Right ventricle myocardium superior (tissue), 1 donor: ENCODE measurements around the gene BCKDK. TPM values are rescaled to one million over a fixed set of nuclear protein-coding genes. Genes with fewer than 3 reads are reported as not detected.
"Not testable (repeated sequence)": the region's sequence is repeated elsewhere in the genome, so short reads cannot be mapped to it uniquely, and the experiment has no call there.

ENCODE experiments used
- ATAC-seq: fragments of 200-7000 bp; cut with Tn5 transposase; one replicate; pipeline ENCODE4 v1.9.1; 2020; ENCODE audit warnings: mild to moderate bottlenecking; ENCODE audit not compliant: poor library complexity
- DNase-seq: peaks from one replicate; pipeline ENCODE4 v3.0.0-alpha.2; 2020
- intact Hi-C: fragments of 100-400 bp; cut with DNase I; formaldehyde crosslinking; loops from one replicate; pipeline ENCODE4 v1.11.2; 2022
- total RNA-seq: library from RNA; stranded (reverse); fragmentation: NEBNext Ultra II Directional; extraction: Animal tissue kit (Norgen Biotek cat#: 25700); gene quantifications from one replicate; pipeline ENCODE4 v1.2.1, GENCODE V29; 2021
- donor health status: DM: no; HTN: yes; CAD: no; lungs with severe emphysema.

The BCKDK gene
- total RNA-seq, 1 donor from 2014 or later = 84.3 TPM

DNA sequence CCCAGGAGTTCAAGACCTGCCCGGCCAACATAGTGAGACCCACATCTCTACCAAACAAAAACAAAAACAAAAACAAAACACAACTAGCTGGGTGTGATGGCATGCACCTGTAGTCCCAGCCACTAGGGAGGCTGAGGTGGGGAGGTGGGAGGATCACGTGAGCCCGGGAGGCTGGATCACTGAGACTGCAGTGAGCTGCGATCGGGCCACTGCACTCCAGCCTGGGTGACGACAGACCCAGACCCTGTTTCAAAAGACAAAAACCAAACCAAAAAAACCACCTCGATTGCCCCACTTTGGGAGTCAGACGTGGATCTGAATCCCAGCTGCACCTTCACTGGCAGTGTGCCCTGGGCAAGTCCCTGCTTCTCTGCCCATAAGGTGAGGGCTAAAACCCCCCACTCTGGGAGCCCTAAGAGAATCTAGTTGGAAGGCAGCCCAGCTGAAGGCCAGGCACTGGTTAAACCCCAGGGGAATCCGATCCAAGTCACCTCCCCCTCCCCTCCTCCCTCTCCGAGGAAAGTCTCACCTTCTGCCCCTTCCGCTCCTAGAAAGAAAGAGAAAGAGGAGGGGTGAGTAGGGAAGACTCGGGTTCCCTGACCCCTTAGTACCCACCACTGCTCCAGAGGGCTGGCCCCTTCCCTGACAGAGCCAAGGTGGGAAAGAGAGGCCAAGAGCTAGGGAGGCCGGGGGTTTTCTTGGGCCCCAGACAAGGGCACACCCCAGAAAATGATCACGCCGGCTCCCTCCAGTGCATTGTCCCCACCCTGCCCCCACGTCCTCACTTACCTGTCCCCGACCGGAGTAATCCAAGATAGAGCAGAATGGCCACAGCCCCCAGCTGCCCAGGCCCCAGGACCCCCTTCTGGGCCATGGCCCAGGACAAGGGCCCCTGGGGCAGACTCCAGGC is 26.7 kb downstream of the BCKDK start:
- intact Hi-C loops = no loop called here
- no peak for ATAC-seq
- no peak for DNase-seq

DNA sequence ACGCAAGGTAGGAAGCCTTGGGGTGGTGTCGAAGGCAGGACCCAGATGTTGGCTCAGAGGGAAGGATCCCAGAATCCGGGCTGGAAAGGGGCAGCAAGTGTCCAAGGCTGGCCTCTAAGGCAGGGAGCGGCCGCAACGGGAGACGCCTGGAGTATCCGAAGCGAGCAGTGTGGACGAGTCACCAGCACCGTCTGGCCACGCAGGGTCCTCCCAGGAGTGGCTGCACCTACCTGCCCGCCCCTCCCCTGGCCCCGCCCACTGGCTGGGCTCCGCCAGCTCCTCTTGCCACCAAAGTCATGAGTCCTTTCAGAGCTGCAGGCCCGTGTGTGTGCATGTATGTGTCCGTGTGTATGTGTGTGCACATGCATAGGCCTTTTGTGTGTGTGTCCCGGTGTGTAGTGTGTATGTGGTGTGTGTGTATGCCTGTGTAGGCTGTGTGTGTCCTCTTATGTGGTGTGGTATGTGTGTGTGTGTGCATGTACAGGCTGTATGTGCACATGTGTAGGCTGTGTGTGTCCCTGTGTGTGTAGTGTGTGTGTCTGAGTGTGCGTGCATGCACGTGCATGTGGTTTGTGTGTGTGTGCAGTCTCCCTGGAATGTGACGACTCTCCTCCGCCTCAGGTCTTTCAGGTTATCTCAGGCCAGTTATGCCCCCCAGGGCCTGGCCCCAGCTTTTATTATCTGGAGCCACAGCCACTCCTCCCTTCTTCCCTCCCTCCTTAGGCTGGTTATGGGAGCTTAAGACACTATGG is 27.5 kb downstream of the BCKDK start, which contains the start of gene PRSS8:
Gene PRSS8, minus strand, starts transcription at position 193 of the 752 bp plus-strand sequence. CDS start 229 bp downstream, outside the sequence.
- DNase-seq = no peak
- no peak for ATAC-seq
- intact Hi-C loops = no loop called here

DNA sequence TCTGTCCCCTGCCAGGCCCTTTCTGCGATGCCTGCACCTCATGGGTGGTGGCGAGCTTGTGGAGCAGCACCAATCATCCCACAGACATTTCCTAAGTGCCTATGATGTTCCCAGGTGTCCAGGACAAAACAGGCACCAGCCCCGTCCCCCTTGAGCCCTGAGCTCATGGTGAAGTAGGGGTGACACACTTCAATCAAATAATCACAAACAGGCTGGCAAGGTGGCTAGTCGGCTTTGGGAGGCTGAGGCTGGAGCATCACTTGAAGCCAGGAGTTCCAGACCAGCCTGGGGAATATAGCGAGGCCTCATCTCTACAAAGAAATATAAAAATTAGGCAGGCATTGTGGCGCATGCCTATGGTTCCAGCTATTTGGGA is 28.1 kb downstream of the BCKDK start:
- DNase-seq = no peak
- intact Hi-C loops = no loop called here

DNA sequence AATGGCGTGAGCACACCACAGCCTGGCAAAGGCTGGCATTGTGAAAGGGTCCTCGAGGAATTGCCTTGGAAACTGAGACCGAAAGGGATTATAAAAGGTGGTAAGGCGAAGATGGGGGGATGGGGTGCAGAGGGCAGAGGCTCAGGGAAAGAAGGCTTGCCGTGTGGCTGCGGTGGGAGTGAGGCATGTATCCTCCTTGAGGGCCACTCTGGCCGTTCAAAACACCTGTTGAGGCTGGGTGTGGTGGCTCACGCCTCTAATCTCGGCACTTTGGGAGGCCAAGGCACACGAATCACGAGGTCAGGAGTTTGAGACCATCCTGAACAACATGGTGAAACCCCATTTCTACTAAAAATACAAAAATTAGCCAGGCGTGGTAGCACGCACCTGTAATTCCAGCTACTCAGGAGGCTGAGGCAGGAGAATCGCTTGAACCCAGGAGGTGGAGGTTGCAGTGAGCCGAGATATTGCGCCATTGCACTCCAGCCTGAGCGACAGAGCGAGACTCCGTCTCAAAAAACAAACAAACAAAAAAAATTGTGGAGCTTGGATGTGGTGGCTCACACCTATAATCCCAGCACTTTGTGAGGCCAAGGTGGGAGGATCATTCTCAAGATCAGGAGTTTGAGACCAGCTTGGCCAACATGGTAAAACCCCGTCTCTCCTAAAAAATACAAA is 28.8 kb downstream of the BCKDK start:
- intact Hi-C loops, DNase-seq, ATAC-seq: not testable (repeated sequence)

More for the DNA sequence above, 28.1 kb downstream of the BCKDK start:
- ATAC-seq = no peak

DNA sequence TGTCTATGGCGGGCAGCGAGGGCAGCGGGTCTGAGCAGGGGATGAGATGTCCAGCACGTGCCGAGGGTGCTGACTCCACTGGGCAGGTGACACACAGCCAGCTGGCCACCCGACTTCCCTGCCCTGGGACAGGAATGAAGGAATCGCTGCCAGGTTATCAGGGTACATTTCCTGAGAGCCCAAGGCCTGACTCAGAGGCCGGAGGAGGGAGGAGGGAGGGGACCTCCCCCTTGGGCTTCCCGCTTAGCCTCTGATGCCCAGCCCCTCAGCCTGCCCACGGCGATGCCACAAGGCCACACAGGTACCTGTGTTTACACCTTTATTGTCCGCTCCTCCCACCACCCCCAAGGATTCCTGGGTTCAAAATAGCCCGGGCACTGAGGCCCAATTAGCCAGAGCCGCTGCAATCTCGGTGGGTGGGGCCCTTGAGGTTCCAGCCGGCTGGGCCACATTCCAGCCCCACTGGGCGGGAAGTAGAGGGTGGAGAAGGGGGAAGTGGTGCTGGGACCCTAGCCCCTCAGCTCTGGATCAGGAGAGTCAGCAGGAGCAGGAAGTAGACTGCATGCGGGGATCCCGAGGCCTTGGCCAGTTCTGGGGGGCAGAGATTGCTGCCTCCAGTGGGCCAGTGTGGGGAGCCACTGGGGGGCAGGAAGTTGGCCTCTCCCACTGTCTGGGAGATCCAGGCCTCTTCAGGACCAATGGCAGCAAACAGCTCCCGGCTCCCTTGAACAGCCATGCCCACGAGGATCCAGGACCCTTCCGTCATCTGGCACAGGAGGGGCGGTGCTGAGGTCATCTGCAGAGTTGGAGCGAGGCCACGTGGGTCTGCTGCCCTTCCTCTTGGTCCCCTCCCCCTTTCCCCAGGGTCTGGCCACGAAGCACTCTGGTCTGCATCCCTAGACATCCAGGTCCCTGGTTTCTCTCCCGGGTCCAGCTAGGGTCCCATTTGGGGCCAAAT is 30.7 kb downstream of the BCKDK start:
- peak; percentile 10 for ATAC-seq
- intact Hi-C loops = no loop called here
- peak; percentile 72 for DNase-seq

DNA sequence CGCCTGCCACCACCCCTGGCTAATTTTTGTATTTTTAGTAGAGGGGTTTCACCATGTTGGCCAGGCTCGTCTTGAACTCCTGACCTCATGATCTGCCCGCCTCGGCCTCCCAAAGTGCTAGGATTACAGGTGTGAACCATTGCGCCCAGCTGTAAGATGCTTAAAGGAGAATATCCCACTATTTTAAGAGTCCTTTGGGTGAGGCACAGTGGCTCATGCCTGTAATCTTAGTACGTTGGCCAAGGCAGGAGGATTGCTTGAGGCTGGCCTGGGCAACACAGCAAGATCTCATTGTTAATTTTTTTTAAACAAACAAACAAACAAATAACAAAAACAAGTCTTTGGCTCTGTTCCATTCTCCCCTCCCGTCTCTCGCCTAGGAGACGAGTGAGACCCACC is 32.9 kb downstream of the BCKDK start:
- intact Hi-C loops = loop anchor here (5.0 to 10.0 kb wide), 2 partner anchors 109 to 156 kb away; partner anchors contain the start of genes HSD3B7 and STX4
- not testable (repeated sequence) for DNase-seq, ATAC-seq

DNA sequence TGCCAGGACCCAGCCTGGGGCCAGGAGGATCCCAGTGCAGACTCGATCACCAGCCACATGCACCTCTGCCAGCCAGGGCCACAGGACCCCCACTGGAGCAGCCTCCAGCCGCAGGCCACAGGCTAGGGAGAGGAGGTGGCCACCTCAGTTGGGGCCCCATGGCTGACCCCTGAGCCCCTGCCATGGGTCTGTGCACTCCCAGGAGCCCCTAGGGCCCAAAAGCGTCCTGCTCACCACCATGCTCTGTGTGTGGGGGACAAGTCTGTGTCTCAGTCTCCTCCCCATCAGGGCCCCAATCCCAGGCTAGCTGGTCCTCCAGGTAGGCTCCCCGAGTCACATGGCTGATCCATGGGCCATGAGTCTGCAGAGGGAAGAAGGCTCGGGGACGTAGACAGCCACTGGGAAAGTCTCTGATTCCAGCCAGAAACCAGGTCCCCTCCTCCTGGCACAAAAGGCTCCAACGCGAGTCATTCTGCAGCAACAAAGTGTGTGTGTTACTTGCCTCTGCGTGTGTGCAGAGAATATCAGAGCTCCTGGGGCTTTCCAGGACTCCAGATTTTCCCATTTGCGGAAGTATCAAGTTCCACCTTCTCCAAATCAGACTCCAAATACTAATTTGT is 33.4 kb downstream of the BCKDK start:
- DNase-seq (no peak), ATAC-seq (peak; percentile 6)
- intact Hi-C loops = loop anchor here (5.0 to 10.0 kb wide), 2 partner anchors 109 to 157 kb away; partner anchors contain the start of genes HSD3B7 and STX4

DNA sequence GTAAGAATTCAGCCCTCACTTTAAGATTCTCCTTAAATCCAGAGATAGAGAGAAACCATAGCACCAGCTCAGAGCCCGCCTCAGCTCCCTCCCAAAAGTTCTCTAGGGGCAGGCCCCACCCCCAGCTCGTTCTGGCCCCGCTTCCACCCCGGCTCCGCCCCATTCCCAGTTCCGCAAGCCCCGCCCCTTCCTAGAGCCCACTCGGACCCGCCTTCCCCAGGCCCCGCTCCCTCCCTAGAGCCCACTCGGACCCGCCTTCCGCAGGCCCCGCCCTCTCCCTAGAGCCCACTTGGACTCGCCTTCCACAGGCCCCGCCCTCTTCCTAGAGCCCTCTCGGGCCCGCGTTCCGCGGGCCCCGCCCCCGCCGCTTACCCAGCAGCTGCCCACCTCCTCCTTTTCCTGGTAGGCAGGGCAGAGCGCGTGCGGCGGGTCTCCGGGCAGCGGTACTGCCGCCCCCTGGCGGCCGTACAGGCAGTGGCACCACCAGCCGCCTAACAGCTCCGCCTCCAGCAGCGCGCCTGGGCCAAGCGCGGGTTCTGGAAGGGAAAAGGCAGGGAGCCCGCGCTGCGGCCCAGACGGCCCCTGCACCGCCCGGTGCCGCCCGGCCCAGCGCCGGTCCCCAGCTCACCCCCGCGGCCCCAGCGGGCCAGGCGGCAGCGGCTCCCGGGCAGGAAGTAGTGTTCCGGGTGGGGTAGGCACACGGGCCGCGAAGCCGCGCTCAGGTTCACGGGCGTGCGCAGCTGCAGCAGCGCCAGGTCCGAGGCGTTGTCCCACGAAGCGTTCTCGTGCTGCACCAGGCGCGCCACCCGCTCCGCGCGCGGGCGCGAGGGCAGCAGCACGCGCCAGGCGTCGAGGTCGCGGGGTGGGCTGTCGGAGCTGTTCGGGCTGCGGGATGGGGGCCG is 34.2 kb downstream of the BCKDK start:
- DNase-seq = peak; percentile 99
- intact Hi-C loops = loop anchor here (5.0 to 10.0 kb wide), 2 partner anchors 110 to 158 kb away; partner anchors contain the start of genes HSD3B7 and STX4
- peak; percentile 96 for ATAC-seq

DNA sequence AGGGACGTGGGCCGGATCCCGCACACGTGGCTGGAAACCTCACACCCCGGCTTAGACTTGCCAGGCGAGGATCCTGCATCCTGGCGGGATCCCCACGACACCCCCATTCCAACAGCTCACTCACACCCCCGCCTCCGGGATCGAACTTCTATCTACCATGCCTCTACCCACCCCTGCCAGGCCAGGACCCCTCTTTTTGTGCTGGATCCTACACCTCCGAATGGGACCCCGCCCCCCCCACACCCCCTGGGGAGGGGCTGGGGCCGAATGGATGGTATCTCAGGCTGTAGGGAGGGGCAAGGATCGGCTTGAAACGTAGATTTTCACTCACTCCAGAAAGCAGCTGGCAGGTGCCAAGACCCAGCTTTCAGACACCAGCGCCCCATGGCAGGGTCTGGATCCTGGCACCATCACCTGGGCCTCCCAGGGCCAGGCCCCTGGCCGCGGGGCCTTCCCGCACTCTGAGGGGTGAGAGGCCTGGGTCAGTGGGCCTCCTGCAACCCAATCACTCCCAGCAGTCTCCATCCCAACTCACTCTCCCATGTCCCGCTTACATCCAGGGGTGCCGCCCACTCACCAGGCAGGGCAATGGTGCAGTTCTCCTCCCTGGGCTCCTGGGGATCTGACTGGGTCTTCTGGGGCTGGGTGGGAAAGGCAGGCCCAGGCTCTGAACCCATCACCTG is 35.0 kb downstream of the BCKDK start:
- no peak for DNase-seq
- no peak for ATAC-seq
- intact Hi-C loops = loop anchor here (5.0 to 10.0 kb wide), 2 partner anchors 111 to 158 kb away; partner anchors contain the start of genes HSD3B7 and STX4

DNA sequence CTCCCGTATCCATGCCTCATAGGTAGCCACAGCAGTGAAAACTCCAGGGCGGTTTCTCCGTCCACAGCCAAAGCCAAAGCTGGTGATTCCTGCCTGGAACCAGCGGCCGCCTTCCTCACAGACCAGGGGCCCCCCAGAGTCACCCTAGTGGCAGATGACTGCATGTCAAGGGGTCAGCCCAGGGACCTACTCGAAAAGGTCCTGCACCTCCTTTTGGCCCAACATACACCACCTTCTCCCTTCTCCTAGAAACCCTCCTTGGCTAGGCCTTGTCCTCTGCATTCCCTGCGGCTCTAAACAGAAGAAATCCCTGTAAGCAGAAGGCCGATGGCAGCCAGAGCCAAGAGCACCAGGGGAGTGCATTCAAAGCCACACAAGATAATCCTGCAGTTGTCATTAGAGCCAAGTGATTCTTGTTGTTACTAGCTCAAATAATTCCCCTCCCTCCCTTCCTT is 35.5 kb downstream of the BCKDK start:
- intact Hi-C loops = loop anchor here (5.0 to 10.0 kb wide), 2 partner anchors 111 to 159 kb away; partner anchors contain the start of genes HSD3B7 and STX4
- DNase-seq = no peak
- no peak for ATAC-seq

DNA sequence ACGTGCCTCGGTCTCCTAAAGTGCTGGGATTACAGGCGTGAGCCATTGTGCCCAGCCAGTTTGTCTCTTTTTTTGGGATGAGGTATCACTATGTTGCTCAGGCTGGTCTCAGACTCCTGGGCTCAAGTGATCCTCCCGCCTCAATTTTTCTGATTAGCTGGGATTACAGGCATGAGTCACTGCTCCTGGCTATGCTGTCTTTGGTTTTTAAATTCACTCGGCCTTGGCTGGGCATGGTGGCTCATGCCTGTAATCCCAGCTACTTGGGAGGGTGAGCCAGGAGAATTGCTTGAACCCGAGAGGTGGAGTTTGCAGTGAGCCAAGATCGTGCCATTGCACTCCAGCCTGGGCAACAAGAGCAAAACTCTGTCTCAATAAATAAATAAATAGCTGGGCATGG is 36.2 kb downstream of the BCKDK start:
- not testable (repeated sequence) for ATAC-seq, DNase-seq
- intact Hi-C loops = loop anchor here (5.0 to 10.0 kb wide), 2 partner anchors 112 to 160 kb away; partner anchors contain the start of genes HSD3B7 and STX4

DNA sequence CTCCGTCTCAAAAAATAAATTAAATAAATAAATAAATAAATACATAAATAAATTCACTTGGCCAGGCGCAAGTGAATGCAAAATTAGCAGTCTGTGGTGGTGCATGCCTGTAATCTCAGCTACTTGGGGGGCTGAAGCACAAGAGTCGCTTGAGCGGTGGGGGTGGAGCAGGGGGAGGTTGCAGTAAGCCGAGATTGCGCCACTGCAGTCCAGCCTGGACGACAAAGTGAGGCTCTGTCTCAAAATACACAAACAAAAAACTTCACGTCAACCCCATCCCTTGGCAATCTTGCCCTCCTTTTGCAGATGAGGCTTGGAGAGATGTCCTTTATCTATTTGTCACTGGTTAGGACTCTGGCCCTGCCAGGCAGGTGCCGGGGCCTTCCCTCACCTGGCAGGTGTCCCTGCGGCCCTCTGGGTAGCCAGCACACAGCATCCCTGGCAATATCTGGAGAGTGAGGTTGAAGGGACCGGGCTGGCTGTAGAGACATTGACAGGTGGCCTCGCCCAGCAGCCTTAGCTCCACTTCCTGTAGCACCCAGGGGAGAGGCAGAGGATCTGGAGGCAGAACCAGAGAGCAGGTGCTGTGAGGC is 37.3 kb downstream of the BCKDK start:
- ATAC-seq (no peak), DNase-seq (no peak)
- intact Hi-C loops = loop anchor here (10.0 kb wide), 1 partner anchor 161 kb away; the partner anchor contains the start of gene HSD3B7

DNA sequence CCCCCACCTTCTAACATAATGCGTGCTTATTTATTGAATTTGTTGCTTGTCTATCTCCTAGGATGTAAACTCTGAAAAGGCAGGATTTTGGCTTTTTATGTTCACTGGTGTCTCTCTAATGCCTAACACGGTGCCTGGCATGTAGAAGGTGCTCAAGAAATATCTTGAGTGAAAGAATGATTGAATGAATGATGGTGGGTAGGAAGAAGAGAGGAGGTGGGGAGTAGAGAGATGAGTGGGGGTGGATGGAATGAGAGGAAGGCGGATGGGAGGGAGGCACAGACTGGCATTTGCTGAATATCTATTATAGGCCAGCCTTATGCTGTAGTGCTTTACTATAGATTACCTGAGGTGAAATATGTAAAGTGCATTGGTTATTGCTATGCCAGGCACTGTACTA is 39.4 kb downstream of the BCKDK start:
- DNase-seq (no peak), ATAC-seq (no peak)
- intact Hi-C loops = loop anchor here (10.0 kb wide), 1 partner anchor 163 kb away; the partner anchor contains the start of gene HSD3B7

DNA sequence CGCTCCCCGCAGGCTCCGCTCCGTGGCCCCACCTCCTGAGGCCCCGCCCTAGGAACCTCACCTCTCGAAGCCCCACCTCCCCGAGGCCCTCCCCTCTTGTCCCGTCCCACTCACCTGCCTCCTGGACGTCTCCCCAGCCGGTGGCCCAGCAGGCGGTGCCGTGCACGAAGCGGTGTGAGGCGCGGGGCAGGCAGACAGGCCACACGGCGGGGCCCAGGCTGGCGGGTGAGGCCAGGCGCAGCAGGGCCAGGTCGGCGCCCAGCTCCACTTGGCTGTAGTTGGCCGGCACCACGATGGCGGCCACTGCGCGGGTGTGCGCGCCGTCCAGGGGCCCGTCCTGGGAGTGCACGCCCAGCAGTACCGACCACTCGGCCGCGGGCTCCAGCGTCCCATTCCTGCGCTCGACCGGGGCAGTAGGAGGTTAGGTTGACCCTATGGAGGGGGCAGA is 40.1 kb downstream of the BCKDK start:
- DNase-seq (no peak), ATAC-seq (peak; percentile 32)
- intact Hi-C loops = loop anchor here (10.0 kb wide), 1 partner anchor 164 kb away; the partner anchor contains the start of gene HSD3B7

DNA sequence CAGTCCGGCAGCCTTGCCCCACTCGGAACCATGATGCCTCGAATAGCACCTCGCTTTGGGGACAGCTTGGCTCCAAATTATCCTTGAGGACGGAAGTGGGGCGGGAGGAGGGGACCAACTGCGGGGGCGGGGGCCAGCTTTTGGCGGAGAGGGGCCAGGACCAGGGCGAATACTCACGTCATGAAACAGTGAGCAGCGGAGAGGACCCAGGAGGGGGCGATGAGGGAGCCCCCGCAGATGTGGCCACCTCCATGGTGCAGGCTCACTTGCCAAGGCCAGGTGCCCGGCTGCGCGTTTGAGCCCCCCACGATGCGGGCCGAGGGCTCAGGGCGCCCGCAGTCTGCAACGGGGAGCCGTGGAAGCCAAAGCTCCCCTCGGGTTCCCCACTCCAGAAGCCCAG is 40.7 kb downstream of the BCKDK start:
- ATAC-seq (no peak), DNase-seq (no peak)
- intact Hi-C loops = loop anchor here (10.0 kb wide), 1 partner anchor 164 kb away; the partner anchor contains the start of gene HSD3B7
